SK-N-SH (cell line): ENCODE results near the gene SMYD4. TPM values are rescaled to one million over a fixed set of nuclear protein-coding genes. Genes with fewer than 3 reads are reported as not detected.

ENCODE experiments used
- CTCF ChIA-PET: fragments of 300-600, 350-600 bp; formaldehyde crosslinking; extraction: SDS; loops from one replicate; lab custom pipeline; 2021; lab: Yijun Ruan, JAX
- POLR2A ChIA-PET: fragments of 350-600 bp; sonication (Branson Sonifier 250); formaldehyde crosslinking; extraction: SDS; loops from one replicate; lab custom pipeline; 2020; ENCODE audit warnings: antibody characterized with exemption, inconsistent platforms; lab: Yijun Ruan, JAX
- DNase-seq: peaks from one replicate; pipeline ENCODE4 v3.0.0; 2012
- H2AFZ ChIP-seq: fragments of 200-600 bp; sonication (generic); 2 replicates; pipeline ENCODE4 v1.8.1; 2016; ENCODE audit warnings: antibody characterized with exemption, mild to moderate bottlenecking, low read depth
- H3F3A ChIP-seq: fragments of 200-600 bp; sonication (generic); replicated peaks from 2 replicates; pipeline ENCODE3; 2016; ENCODE audit warnings: antibody characterized with exemption, mild to moderate bottlenecking; ENCODE audit not compliant: insufficient read depth
- H3K27ac ChIP-seq, 2 experiments: fragments of 200-500 bp in 1 of 2; fragments of 200-600 bp in 1 of 2; sonication (Bioruptor generic) in 1 of 2; sonication (generic), shearing (Covaris generic) in 1 of 2; 2 replicates each; pipeline versions ENCODE4 v1.5.1 to v1.6.1; 2014 to 2016; ENCODE audit warnings: low read depth in 2 of 2, inconsistent platforms in 1 of 2, low read length in 1 of 2, mild to moderate bottlenecking in 1 of 2, mixed read lengths in 1 of 2
- H3K27me3 ChIP-seq: fragments of 200-600 bp; sonication (generic), shearing (Covaris generic); 2 replicates; pipeline ENCODE4 v1.6.1; 2016; ENCODE audit warnings: mixed run types; ENCODE audit not compliant: insufficient read depth
- H3K36me3 ChIP-seq, 2 experiments: fragments of 200-500 bp in 1 of 2; fragments of 200-600 bp in 1 of 2; sonication (Bioruptor generic) in 1 of 2; sonication (generic) in 1 of 2; replicated peaks in 1 of 2; 2 replicates each; pipeline versions ENCODE3 to v1.5.1; 2014 to 2016; ENCODE audit warnings: low read length in 1 of 2, mild to moderate bottlenecking in 1 of 2; ENCODE audit not compliant: insufficient read depth in 2 of 2, control insufficient read depth in 1 of 2
- H3K4me1 ChIP-seq, 2 experiments: fragments of 200-500 bp in 1 of 2; fragments of 200-600 bp in 1 of 2; sonication (Bioruptor generic) in 1 of 2; sonication (generic), shearing (Covaris generic) in 1 of 2; 2 replicates each; pipeline versions ENCODE4 v1.5.1 to v1.6.1; 2014 to 2016; ENCODE audit warnings: low read depth in 1 of 2, low read length in 1 of 2, mixed run types in 1 of 2; ENCODE audit not compliant: insufficient read depth in 2 of 2, control insufficient read depth in 1 of 2
- H3K4me2 ChIP-seq: fragments of 200-600 bp; sonication (generic), shearing (Covaris generic); 2 replicates; pipeline ENCODE4 v1.6.1; 2017; ENCODE audit warnings: mixed run types
- H3K4me3 ChIP-seq, 2 experiments: fragments of 200-500 bp in 1 of 2; fragments of 200-600 bp in 1 of 2; sonication (Bioruptor generic) in 1 of 2; sonication (generic), shearing (Covaris generic) in 1 of 2; 2 replicates each; pipeline versions ENCODE4 v1.5.1 to v1.8.1; 2014 to 2016; ENCODE audit warnings: low read depth in 2 of 2, inconsistent platforms in 1 of 2, low read length in 1 of 2, mild to moderate bottlenecking in 1 of 2, mixed read lengths in 1 of 2, moderate library complexity in 1 of 2
- H3K79me2 ChIP-seq: fragments of 200-600 bp; sonication (generic); 2 replicates; pipeline ENCODE4 v1.8.1; 2017; ENCODE audit warnings: mild to moderate bottlenecking; ENCODE audit not compliant: insufficient read depth
- H3K9ac ChIP-seq: fragments of 200-600 bp; sonication (generic); 2 replicates; pipeline ENCODE4 v1.6.1; 2017; ENCODE audit warnings: mixed run types
- H3K9me2 ChIP-seq: fragments of 200-600 bp; sonication (generic); 2 replicates; pipeline ENCODE4 v1.6.1; 2017; ENCODE audit warnings: mixed run types
- H3K9me3 ChIP-seq: fragments of 200-600 bp; sonication (generic); 2 replicates; pipeline ENCODE4 v1.6.1; 2017; ENCODE audit warnings: mixed run types, mild to moderate bottlenecking, moderate library complexity
- H4K20me1 ChIP-seq: fragments of 200-600 bp; sonication (generic); 2 replicates; pipeline ENCODE4 v1.6.1; 2017; ENCODE audit warnings: mild to moderate bottlenecking, mixed run types; ENCODE audit not compliant: insufficient read depth
- CHD2 ChIP-seq: fragments of 150-350 bp; IDR thresholded peaks from 2 replicates; pipeline ENCODE4 v1.6.1; 2018; ENCODE audit warnings: low read length; ENCODE audit not compliant: partially characterized antibody
- CTCF ChIP-seq: fragments of 200-600 bp; sonication (generic); IDR thresholded peaks from 2 replicates; pipeline ENCODE4 v1.6.1; 2017; ENCODE audit warnings: antibody characterized with exemption, mild to moderate bottlenecking, moderate library complexity
- FOSL2 ChIP-seq: IDR thresholded peaks from 2 replicates; pipeline ENCODE4 v1.4.0; 2012; ENCODE audit warnings: low read depth, mild to moderate bottlenecking, moderate library complexity, borderline replicate concordance
- FOXM1 ChIP-seq: IDR thresholded peaks from 2 replicates; pipeline ENCODE4 v1.4.0; 2012; ENCODE audit warnings: low read depth, mild to moderate bottlenecking
- GABPA ChIP-seq: IDR thresholded peaks from 2 replicates; pipeline ENCODE4 v1.4.0; 2012; ENCODE audit warnings: low read depth, mild to moderate bottlenecking
- GATA2 ChIP-seq: sonication (generic); formaldehyde crosslinking; IDR thresholded peaks from 2 replicates; pipeline ENCODE4 v1.5.0; 2020; ENCODE audit warnings: mild to moderate bottlenecking, missing genetic modification reagents
- IRF3 ChIP-seq: fragments of 150-350 bp; IDR thresholded peaks from 2 replicates; pipeline ENCODE4 v1.6.1; 2016; ENCODE audit warnings: mild to moderate bottlenecking, low read depth, low read length
- MEF2A ChIP-seq: IDR thresholded peaks from 2 replicates; pipeline ENCODE4 v1.4.0; 2012; ENCODE audit warnings: low read depth, borderline replicate concordance
- MXI1 ChIP-seq: IDR thresholded peaks from 2 replicates; pipeline ENCODE4 v1.6.1; 2012; ENCODE audit warnings: mild to moderate bottlenecking, low read depth, low read length, improper control_type of control experiment
- NFIC ChIP-seq: IDR thresholded peaks from 2 replicates; pipeline ENCODE4 v1.4.0; 2012; ENCODE audit warnings: borderline replicate concordance
- POLR2AphosphoS5 ChIP-seq: IDR thresholded peaks from 2 replicates; pipeline ENCODE4 v1.6.1; 2012; ENCODE audit warnings: low read depth, low read length
- RAD21 ChIP-seq: IDR thresholded peaks from 2 replicates; pipeline ENCODE4 v1.6.1; 2012; ENCODE audit warnings: mild to moderate bottlenecking, low read length
- RFX5 ChIP-seq: IDR thresholded peaks from 2 replicates; pipeline ENCODE4 v1.6.1; 2012; ENCODE audit warnings: mild to moderate bottlenecking, improper control_type of control experiment, low read length
- TCF12 ChIP-seq: IDR thresholded peaks from 2 replicates; pipeline ENCODE4 v1.4.0; 2012
- USF2 ChIP-seq: fragments of 150-350 bp; IDR thresholded peaks from 2 replicates; pipeline ENCODE4 v1.6.1; 2017; ENCODE audit warnings: antibody characterized with exemption, low read length, low read depth, borderline replicate concordance
- ZBTB33 ChIP-seq: IDR thresholded peaks from 2 replicates; pipeline ENCODE4 v1.4.0; 2012; ENCODE audit warnings: low read depth, borderline replicate concordance
- WGBS: methylation state at CpG from one replicate; pipeline ENCODE4 v1.1.6; 2017; ENCODE audit warnings: low lambda C conversion rate; 5-methylcytosine and 5-hydroxymethylcytosine counted together
- polyA plus RNA-seq, 3 experiments: library from polyadenylated mRNA; depleted of rRNA; stranded (reverse); fragments of >200 nt; gene quantifications; 2 replicates each; pipeline ENCODE4 v1.2.3, GENCODE V29; 2012

Gene SMYD4
- polyA plus RNA-seq, 1 of the 3 experiments (the other 2 are of a cell fraction), result 4.9 TPM

DNA sequence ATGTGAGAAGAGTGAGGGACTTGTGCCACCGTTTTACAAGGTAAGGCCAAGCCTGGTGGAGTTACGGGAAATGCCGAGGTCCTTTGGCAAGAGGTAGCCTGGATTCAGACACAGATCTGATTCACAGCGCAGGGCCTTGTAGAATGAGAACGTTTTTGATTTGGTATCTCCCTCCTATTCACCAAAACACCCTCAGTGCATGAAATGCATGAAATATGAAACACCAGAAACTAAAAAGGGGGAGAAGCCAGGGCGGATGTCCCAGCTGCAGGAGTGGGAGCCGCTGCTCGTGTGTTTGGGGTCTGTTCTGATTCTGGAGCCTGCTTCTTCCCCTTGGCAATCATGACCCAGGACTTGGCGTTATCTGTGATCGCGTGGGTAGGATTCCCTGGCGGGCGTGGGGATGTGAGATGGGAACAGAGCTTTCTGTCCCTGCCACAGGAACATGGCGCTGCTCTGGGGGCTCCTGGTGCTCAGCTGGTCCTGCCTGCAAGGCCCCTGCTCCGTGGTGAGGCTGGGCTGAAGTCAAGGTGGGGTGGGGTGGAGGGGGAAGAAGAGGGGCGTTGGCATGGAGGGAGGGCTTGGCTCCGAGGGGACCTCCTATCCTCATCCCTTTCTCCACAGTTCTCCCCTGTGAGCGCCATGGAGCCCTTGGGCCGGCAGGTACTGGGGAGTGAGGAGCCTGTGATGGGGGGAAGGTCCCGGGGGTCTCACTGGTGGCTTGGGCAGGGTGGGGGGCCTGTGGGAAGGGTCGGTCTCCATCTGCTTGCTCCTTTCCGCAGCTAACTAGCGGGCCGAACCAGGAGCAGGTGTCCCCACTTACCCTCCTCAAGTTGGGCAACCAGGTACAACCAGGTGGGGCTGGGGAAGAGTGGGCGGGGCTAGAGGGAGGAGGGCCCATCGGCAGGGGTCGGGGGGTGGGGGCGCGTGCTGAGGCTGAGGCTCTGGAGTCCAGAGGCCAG, 84.9 kb downstream of the SMYD4 start (continued):
- TF ChIP-seq IRF3 (no peak), MEF2A (no peak), GATA2 (CRISPR knock-in tag) (no peak)

- Histone ChIP-seq H3K4me1 (peaks cover 0 to 3% of the 10 kb centered on the region in 2 experiments; a peak in 1 of 4 replicates), H3K4me3 (no peak overlapping the region), H3K4me2 (no peak overlapping the region), H4K20me1 (no peaks in the 10 kb centered on the region), H3K36me3 (no peaks in the 10 kb centered on the region), H2AFZ (no peak overlapping the region), H3K27ac (no peak overlapping the region), H3F3A (no peaks in the 10 kb centered on the region), H3K27me3 (no peaks in the 10 kb centered on the region), H3K9me2 (no peaks in the 10 kb centered on the region), H3K9me3 (no peaks in the 10 kb centered on the region), H3K9ac (no peak overlapping the region), H3K79me2 (no peaks in the 10 kb centered on the region)
- WGBS, result 80% methylated on average over 1 of the region's 2 CpGs
- peak; percentile 14 for DNase-seq
- CTCF ChIA-PET, result no interaction called here
- TF ChIP-seq RFX5 (no peak), NFIC (no peak), FOXM1 (no peak)
- POLR2A ChIA-PET, result no interaction called here
Observed at GRCh38 chr17:1743088-1743439, 86.6 kb downstream of the SMYD4 start.

GRCh38 chr17:1742371-1743087, 87.2 kb downstream of the SMYD4 start, which contains the start of gene SERPINF2:
Gene SERPINF2, plus strand, starts transcription at chr17:1742871. Its CDS starts 2,125 bp downstream, at chr17:1744996.
- H3K4me1 ChIP-seq, result peaks cover 0 to 3% of the 10 kb centered on the region in 2 experiments; a peak in 1 of 4 replicates
- H2AFZ ChIP-seq, result no peak within 1 kb of the TSS
- no peak within 1 kb of the TSS for H3K4me2 ChIP-seq
- 65% methylated on average over 10 of the region's 10 CpGs for WGBS
- no peaks in the 10 kb centered on the region for H3K9me2 ChIP-seq
- ChIA-PET CTCF (no interaction called here), POLR2A (no interaction called here)
- no peaks in the 10 kb centered on the region for H3F3A ChIP-seq
- no peak within 1 kb of the TSS for H3K4me3 ChIP-seq
- H3K27me3 ChIP-seq, result no peaks in the 10 kb centered on the region
- H3K9ac ChIP-seq, result no peak within 1 kb of the TSS
- no peaks in the 10 kb centered on the region for H4K20me1 ChIP-seq
- no peaks in the 10 kb centered on the region for H3K9me3 ChIP-seq
- no peak for DNase-seq
- no peaks in the 10 kb centered on the region for H3K79me2 ChIP-seq
- no peak within 1 kb of the TSS for H3K27ac ChIP-seq
- H3K36me3 ChIP-seq, result peaks cover 0 to under 1% of the 10 kb centered on the region in 2 experiments
- TF ChIP-seq MEF2A (no peak), ZBTB33 (no peak), GABPA (no peak), POLR2AphosphoS5 (no peak), CHD2 (no peak), NFIC (no peak), RAD21 (no peak), TCF12 (no peak), MXI1 (no peak), FOSL2 (no peak), GATA2 (CRISPR knock-in tag) (no peak), USF2 (no peak), CTCF (no peak)
